Colonic mucosa (tissue), 4 donors: Measurements from ENCODE around the gene IFT25. TPM values are rescaled to one million over a fixed set of nuclear protein-coding genes. Genes with fewer than 3 reads are reported as not detected.
"Not testable (repeated sequence)": the region's sequence is repeated elsewhere in the genome, so short reads cannot be mapped to it uniquely, and the experiment has no call there.

Experiments used
- DNase-seq: peaks from one replicate; pipeline ENCODE4 v3.0.0-alpha.2; 2020
- H3K27ac ChIP-seq: fragments of 200-600 bp; one replicate; pipeline ENCODE4 v1.8.0; 2021
- H3K27me3 ChIP-seq: fragments of 200-600 bp; one replicate; pipeline ENCODE4 v1.8.0; 2021
- H3K36me3 ChIP-seq: fragments of 200-600 bp; one replicate; pipeline ENCODE4 v1.8.0; 2021
- H3K4me1 ChIP-seq: fragments of 200-600 bp; one replicate; pipeline ENCODE4 v1.8.0; 2021; ENCODE audit warnings: mild to moderate bottlenecking
- H3K4me3 ChIP-seq: fragments of 200-600 bp; one replicate; pipeline ENCODE4 v1.8.0; 2021
- H3K9ac ChIP-seq, 2 donors: one replicate each; pipeline ENCODE4 v1.7.0; 2013; ENCODE audit warnings: control low read depth in 2 of 2, low read depth in 2 of 2, low read length in 2 of 2
- H3K9me3 ChIP-seq: fragments of 200-600 bp; one replicate; pipeline ENCODE4 v1.8.0; 2021
- intact Hi-C: fragments of 100-400 bp; cut with DNase I; formaldehyde crosslinking; loops from one replicate; pipeline ENCODE4 v1.14.1; 2022
- total RNA-seq, 2 donors: library from RNA; stranded (reverse); fragmentation: NEBNext Ultra II Directional in 1 of 2; extraction: Animal tissue kit (Norgen Biotek cat#: 25700) in 1 of 2; gene quantifications; one replicate each; pipeline ENCODE4 v1.2.1, GENCODE V29; 2021
- TF ChIP-seq, protein P1 (sequence below): fragments of 200-600 bp; IDR thresholded peaks from one replicate; pipeline ENCODE4 v1.8.0; 2022; ENCODE audit warnings: antibody characterized with exemption, mild to moderate bottlenecking
- donor health status: healthy.
- donor health status: DM: no; HTN: no; CAD: no.
- donor health status: DM: no; HTN: no; CAD: no.

IFT25 gene
- total RNA-seq, 2 donors from 2014 or later: 15.1 to 17.5 TPM

- no peak overlapping the region for H3K4me3 ChIP-seq
- H3K27me3 ChIP-seq: no peaks in the 10 kb centered on the region
- H3K36me3 ChIP-seq: no peaks in the 10 kb centered on the region
- intact Hi-C loops: no loop called here
- no peak overlapping the region for H3K27ac ChIP-seq
- H3K9ac ChIP-seq: no peak overlapping the region
- no peak for DNase-seq
- H3K4me1 ChIP-seq: no peaks in the 10 kb centered on the region
- no peaks in the 10 kb centered on the region for H3K9me3 ChIP-seq
- TF ChIP-seq, protein P1, sequence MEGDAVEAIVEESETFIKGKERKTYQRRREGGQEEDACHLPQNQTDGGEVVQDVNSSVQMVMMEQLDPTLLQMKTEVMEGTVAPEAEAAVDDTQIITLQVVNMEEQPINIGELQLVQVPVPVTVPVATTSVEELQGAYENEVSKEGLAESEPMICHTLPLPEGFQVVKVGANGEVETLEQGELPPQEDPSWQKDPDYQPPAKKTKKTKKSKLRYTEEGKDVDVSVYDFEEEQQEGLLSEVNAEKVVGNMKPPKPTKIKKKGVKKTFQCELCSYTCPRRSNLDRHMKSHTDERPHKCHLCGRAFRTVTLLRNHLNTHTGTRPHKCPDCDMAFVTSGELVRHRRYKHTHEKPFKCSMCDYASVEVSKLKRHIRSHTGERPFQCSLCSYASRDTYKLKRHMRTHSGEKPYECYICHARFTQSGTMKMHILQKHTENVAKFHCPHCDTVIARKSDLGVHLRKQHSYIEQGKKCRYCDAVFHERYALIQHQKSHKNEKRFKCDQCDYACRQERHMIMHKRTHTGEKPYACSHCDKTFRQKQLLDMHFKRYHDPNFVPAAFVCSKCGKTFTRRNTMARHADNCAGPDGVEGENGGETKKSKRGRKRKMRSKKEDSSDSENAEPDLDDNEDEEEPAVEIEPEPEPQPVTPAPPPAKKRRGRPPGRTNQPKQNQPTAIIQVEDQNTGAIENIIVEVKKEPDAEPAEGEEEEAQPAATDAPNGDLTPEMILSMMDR: no peak
These were observed 30.4 kb upstream of the IFT25 start for GRCh38 chr1:53975861-53976260.

DNA sequence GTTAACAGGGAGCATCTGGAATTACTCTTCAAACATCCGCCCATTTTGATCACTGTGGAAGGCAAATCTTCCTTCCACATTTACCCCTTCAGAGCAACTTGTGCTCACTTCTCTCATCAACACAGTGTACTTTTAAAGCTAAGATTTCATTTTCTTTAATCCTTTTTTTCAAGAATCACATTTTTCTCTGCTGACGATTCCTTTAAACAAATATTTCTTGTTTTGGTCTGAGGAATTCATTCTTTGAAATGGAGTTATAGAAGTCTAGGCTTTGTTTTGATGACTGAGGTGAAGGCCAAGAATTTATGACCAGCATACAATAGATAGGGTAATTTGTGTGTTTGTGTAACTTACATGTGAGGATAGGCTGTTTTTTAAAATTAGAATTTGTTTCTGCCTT lies 26.2 kb upstream of the IFT25 start:
- intact Hi-C loops: no loop called here
- DNase-seq: no peak
- Histone ChIP-seq H3K9me3 (no peaks in the 10 kb centered on the region), H3K27me3 (no peaks in the 10 kb centered on the region), H3K27ac (no peak overlapping the region), H3K4me3 (no peak overlapping the region), H3K36me3 (no peaks in the 10 kb centered on the region), H3K4me1 (no peaks in the 10 kb centered on the region), H3K9ac (no peak overlapping the region)
- TF ChIP-seq, protein P1: no peak

DNA sequence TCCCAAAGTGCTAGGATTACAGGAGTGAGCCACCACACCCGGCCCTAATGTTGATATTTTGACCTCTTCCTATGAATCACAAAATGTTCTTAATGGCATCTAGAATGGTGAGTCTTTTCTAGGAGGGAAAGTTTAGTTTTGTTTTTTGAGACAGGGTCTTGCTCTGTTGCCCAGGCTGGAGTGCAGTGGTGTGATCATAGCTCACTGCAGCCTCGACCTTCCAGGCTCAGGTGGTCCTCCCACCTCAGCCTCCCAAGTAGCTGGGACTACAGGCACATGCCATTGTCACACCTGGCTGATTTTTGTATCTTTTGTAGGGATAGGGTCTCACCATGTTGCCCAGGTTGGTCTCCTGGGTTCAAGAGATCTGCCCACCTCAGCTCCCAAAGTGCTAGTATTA lies 23.8 kb upstream of the IFT25 start:
- H3K36me3 ChIP-seq, DNase-seq, intact Hi-C loops, H3K9ac ChIP-seq, H3K4me1 ChIP-seq, H3K27ac ChIP-seq, H3K9me3 ChIP-seq, H3K4me3 ChIP-seq, H3K27me3 ChIP-seq: not testable (repeated sequence)

DNA sequence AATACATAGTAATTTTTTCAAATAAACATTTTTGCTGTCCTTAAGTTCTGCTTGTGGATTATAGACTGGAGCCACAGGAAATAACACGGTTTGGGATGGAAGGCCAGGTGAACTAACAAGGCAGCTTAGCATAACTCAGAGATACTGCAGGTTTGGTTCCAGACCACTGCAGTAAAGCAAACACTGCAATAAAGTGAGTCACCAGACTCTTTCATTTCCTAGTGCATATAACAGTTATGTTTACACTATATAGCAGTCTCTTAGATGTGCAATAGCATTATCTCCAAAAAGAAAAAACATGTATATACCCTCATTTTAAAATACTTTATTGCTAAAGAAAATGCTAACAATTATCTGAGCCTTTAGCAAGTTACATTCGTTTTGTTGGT lies 22.6 kb upstream of the IFT25 start:
- DNase-seq: no peak
- Histone ChIP-seq H3K9me3 (no peaks in the 10 kb centered on the region), H3K4me1 (no peaks in the 10 kb centered on the region), H3K9ac (no peak overlapping the region), H3K27me3 (no peaks in the 10 kb centered on the region), H3K27ac (no peak overlapping the region), H3K36me3 (no peaks in the 10 kb centered on the region), H3K4me3 (no peak overlapping the region)
- TF ChIP-seq, protein P1: no peak
- intact Hi-C loops: no loop called here

GRCh38 chr1:53967409-53968124 lies 22.1 kb upstream of the IFT25 start:
- no peak for DNase-seq
- Histone ChIP-seq H3K9ac (no peak overlapping the region), H3K36me3 (no peaks in the 10 kb centered on the region), H3K4me1 (no peaks in the 10 kb centered on the region), H3K27ac (no peak overlapping the region), H3K9me3 (no peaks in the 10 kb centered on the region), H3K4me3 (no peak overlapping the region), H3K27me3 (no peaks in the 10 kb centered on the region)
- TF ChIP-seq, protein P1: no peak
- intact Hi-C loops: no loop called here

GRCh38 chr1:53966794-53967193 lies 21.3 kb upstream of the IFT25 start:
- Histone ChIP-seq H3K36me3 (no peaks in the 10 kb centered on the region), H3K9me3 (no peaks in the 10 kb centered on the region)
- TF ChIP-seq, protein P1: no peak

More at GRCh38 chr1:53966794-53967193, 21.3 kb upstream of the IFT25 start:
- DNase-seq: no peak
- Histone ChIP-seq H3K4me1 (no peaks in the 10 kb centered on the region), H3K4me3 (no peak overlapping the region), H3K9ac (no peak overlapping the region), H3K27ac (no peak overlapping the region), H3K27me3 (no peaks in the 10 kb centered on the region)
- intact Hi-C loops: no loop called here
